GM18505 (cell line): ENCODE measurements around the gene GARRE1.

Experiments used
- ATAC-seq: cut with Tn5 transposase; IDR thresholded peaks from one replicate; pipeline ENCODE4 v1.9.1; 2021; ENCODE audit not compliant: unreplicated experiment
- POLR2A ChIP-seq: IDR thresholded peaks from 4 replicates; pipeline ENCODE4 v1.6.1; 2011; ENCODE audit warnings: borderline replicate concordance; ENCODE audit not compliant: insufficient read depth, insufficient read length; ENCODE audit errors: extremely low read depth

The GARRE1 gene

GRCh38 chr19:34259367-34260095 is 5.2 kb downstream of the GARRE1 start:
- no peak for ATAC-seq
- TF ChIP-seq POLR2A = no peak

GRCh38 chr19:34260771-34261173 is 6.4 kb downstream of the GARRE1 start:
- no peak for TF ChIP-seq POLR2A
- no peak for ATAC-seq

GRCh38 chr19:34261334-34262109 is 7.2 kb downstream of the GARRE1 start:
- TF ChIP-seq POLR2A = no peak
- ATAC-seq = no peak

GRCh38 chr19:34263745-34264237 is 9.4 kb downstream of the GARRE1 start:
- ATAC-seq = no peak
- TF ChIP-seq POLR2A = no peak

- ATAC-seq = no peak
- TF ChIP-seq POLR2A = no peak
Measured at GRCh38 chr19:34265221-34265650, 10.9 kb downstream of the GARRE1 start.

- no peak for ATAC-seq
- no peak for TF ChIP-seq POLR2A
Measured at GRCh38 chr19:34269081-34269480, 14.7 kb downstream of the GARRE1 start.

- ATAC-seq = no peak
- TF ChIP-seq POLR2A = no peak
Measured at GRCh38 chr19:34269489-34269888, 15.1 kb downstream of the GARRE1 start.

GRCh38 chr19:34269968-34270621 is 15.7 kb downstream of the GARRE1 start:
- TF ChIP-seq POLR2A = peak; percentile 23
- peak; percentile 74 for ATAC-seq

GRCh38 chr19:34273121-34273520 is 18.8 kb downstream of the GARRE1 start:
- ATAC-seq = no peak

GRCh38 chr19:34274284-34274826 is 20.0 kb downstream of the GARRE1 start:
- no peak for ATAC-seq
- no peak for TF ChIP-seq POLR2A

More at GRCh38 chr19:34273121-34273520, 18.8 kb downstream of the GARRE1 start:
- TF ChIP-seq POLR2A = no peak

GRCh38 chr19:34274827-34275625 is 20.7 kb downstream of the GARRE1 start:
- no peak for TF ChIP-seq POLR2A
- no peak for ATAC-seq

GRCh38 chr19:34275705-34276104 is 21.4 kb downstream of the GARRE1 start:
- TF ChIP-seq POLR2A = no peak
- no peak for ATAC-seq
